ENCODE results near the gene TUSC2. TPM values are rescaled to one million over a fixed set of nuclear protein-coding genes. Genes with fewer than 3 reads are reported as not detected.

The TUSC2 gene
- total RNA-seq, 1 donor: 22.0 TPM

DNA sequence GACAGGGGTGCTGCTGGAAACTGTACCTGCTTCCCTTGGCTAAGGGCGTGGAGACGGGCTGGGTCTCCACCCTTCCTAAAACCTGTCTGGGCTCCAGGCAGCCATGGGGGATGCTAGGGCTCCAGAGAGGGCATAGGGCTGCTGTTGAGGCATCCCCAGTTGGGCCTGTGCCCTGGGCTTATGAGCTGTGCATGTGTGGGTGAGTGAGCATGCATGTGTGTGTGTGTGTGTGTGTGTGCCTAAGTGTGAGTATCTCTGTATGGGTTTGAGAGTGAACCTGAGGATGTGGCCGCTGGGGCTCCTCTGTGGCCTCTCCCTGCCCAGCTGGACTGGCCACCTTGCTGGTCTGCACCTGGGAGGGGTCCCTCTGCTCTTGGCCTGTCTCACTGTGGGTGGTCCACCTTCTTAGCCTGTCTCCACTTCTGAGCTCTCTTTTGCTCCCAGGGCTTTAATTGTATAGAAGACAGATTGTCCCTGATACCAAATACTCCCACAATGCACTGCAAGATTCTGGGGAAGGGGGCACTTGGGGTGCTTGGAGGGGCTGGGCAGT lies 43.2 kb upstream of the TUSC2 start:
- DNase-seq (ENCODE audit: low read depth): no peak
- TF ChIP-seq, protein P1, sequence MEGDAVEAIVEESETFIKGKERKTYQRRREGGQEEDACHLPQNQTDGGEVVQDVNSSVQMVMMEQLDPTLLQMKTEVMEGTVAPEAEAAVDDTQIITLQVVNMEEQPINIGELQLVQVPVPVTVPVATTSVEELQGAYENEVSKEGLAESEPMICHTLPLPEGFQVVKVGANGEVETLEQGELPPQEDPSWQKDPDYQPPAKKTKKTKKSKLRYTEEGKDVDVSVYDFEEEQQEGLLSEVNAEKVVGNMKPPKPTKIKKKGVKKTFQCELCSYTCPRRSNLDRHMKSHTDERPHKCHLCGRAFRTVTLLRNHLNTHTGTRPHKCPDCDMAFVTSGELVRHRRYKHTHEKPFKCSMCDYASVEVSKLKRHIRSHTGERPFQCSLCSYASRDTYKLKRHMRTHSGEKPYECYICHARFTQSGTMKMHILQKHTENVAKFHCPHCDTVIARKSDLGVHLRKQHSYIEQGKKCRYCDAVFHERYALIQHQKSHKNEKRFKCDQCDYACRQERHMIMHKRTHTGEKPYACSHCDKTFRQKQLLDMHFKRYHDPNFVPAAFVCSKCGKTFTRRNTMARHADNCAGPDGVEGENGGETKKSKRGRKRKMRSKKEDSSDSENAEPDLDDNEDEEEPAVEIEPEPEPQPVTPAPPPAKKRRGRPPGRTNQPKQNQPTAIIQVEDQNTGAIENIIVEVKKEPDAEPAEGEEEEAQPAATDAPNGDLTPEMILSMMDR (IDR thresholded peaks at IDR 0.05; ENCODE audit: insufficient read depth, low read depth, low read length): no peak
- no peak overlapping the region for H3K4me3 ChIP-seq (ENCODE audit: low read depth, low read length)

- TF ChIP-seq, protein P1 (IDR thresholded peaks at IDR 0.05; ENCODE audit: insufficient read depth, low read depth, low read length): no peak
- peak; percentile 19 for DNase-seq (ENCODE audit: low read depth)
- no peak overlapping the region for H3K4me3 ChIP-seq (ENCODE audit: low read depth, low read length)
Observed at GRCh38 chr3:50370594-50370993, 42.6 kb upstream of the TUSC2 start.

GRCh38 chr3:50369012-50369670 lies 41.1 kb upstream of the TUSC2 start:
- H3K4me3 ChIP-seq (ENCODE audit: low read depth, low read length): no peak overlapping the region
- no peak for DNase-seq (ENCODE audit: low read depth)
- TF ChIP-seq, protein P1 (IDR thresholded peaks at IDR 0.05; ENCODE audit: insufficient read depth, low read depth, low read length): no peak

DNA sequence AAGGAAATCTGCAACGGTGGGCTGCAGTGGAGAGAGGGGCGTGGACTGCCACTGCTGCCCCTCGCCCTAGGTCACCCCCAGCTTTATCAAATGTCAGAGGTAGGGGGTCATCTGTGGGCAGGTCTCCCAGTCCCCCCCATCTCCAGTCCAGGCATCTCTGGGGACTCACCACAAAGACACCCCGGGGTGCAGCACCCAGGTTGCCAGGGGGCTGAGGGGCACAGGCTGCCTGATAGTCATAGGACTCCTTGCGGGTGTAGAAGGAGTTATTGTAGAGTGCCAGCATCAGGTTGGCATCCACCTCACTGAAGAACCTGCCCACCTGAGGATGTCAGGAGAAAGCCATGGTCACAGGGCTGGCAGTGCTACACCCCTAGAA lies 37.8 kb upstream of the TUSC2 start:
- DNase-seq (ENCODE audit: low read depth): no peak
- TF ChIP-seq, protein P1 (IDR thresholded peaks at IDR 0.05; ENCODE audit: insufficient read depth, low read depth, low read length): no peak
- no peak overlapping the region for H3K4me3 ChIP-seq (ENCODE audit: low read depth, low read length)

DNA sequence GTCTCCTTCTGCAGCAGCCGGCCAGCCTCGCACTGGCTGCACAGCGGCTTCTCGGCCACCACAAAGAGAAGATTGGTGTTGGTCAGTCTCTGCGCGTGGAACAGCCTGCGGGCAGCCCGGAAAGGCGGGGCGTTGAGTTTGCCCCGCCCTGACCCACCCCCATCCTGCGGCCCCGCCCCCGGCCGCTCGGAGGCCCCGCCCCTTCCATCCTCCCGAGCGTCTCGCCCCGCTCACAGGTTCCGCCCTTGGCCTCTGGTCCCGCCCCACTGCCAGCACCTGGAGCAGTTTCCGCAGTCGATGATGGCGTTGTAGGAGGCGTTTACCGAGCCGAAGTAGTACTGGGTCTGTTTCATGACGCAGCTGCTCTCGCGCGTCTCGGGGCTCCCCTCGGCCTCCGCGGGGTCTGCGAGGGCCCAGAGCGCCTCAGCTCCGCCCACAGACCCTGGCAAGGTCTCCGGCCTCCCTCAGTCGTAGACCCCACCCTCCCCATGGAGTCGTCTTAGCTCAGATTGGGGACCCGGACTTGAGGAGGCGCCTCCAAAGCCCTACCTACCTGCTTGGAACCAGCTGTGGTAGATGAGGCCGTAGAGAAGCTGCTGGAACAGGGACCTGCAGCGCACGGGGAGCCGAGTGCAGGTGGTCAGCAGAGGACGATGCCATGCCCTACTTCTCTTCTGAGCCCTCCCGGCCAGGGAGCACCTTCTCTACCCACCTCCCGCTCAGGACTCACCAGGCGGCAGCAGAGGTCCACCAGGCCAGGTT lies 37.2 kb upstream of the TUSC2 start:
- TF ChIP-seq, protein P1 (IDR thresholded peaks at IDR 0.05; ENCODE audit: insufficient read depth, low read depth, low read length): no peak
- DNase-seq (ENCODE audit: low read depth): peak; percentile 58
- H3K4me3 ChIP-seq (ENCODE audit: low read depth, low read length): peak overlapping the region; percentile 59

- no peak for DNase-seq (ENCODE audit: low read depth)
- TF ChIP-seq, protein P1 (IDR thresholded peaks at IDR 0.05; ENCODE audit: insufficient read depth, low read depth, low read length): no peak
- H3K4me3 ChIP-seq (ENCODE audit: low read depth, low read length): peak overlapping the region; percentile 59
Observed at GRCh38 chr3:50364573-50365079, 36.6 kb upstream of the TUSC2 start.
